ENCODE measurements around the gene MS4A4A. TPM values are rescaled to one million over a fixed set of nuclear protein-coding genes. Genes with fewer than 3 reads are reported as not detected.

MS4A4A gene
- total RNA-seq, 1 donor from 2014 or later: not detected

DNA sequence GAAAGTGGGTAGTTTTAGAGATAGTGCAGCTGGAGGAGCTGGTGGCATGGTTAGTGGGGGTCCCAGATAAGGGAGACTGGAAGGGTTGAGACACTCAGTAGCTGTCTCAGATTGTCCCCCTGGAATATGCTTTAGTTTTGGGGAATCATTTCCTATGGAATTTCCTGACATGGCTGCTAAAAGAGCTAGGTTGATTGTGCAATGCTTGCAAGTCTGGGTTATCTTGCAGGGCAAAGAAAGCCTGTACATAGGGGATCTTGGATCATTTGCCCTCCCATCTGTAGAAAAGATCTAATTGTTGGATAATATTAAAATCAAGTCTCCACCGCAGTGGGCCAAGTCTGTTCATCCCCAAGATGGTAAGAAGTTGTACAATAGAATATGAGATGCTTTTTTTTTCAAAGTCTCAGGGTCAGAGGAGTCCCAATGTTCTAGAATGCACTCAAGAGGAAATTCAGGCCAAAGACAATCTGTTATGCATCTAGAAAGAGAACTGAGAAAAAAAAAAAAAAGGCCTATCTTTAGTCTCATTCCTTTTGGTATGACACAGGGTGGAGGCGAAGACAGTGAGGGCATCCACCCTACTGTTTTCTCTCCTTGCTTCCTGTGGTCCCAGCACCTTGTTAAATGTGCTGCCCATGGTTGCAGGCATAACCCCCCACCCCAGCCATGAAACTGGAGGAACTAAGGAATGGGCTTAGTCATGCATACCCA, 66.8 kb downstream of the MS4A4A start:
- intact Hi-C loops (cut with micrococcal nuclease): no loop called here

DNA sequence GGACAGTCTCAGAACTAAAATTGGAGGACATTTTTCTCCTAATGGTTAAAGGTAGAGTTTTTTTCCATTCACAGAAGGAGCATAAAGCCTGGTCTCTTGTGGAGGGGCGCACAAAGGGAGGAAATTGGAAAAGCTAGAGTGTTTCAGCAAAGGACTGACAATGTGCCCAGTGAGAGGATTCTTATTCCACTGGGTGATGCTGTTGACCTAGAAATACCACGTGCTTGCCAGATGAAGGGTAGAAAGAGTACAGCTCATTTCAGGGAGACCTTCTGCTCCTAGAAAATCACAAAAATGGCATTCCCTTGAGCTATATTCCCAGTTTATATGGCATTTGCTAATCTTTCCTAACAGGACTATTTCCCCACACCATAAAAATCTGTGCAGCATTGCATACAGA, 67.7 kb downstream of the MS4A4A start:
- intact Hi-C loops (cut with micrococcal nuclease): no loop called here

GRCh38 chr11:60349990-60350389, 69.5 kb downstream of the MS4A4A start:
- intact Hi-C loops (cut with micrococcal nuclease): no loop called here

DNA sequence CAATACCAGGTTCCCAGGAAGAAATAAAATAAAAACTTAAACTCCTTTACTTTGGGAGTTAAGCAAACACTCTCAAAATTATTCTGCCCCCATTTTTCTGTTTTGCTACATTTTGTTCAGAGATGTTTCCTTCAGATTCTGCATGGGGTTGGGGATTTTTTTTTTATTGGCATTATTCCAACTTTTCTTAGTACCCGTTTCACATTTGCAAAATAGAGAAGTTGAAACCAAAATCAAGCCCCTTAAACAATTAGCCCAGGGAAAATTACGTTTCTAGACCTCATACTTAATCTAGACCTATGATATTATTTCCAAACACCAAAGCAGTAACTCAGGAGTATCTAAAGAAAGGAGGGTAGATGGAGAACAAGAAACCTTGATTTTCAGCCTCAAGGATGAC, 77.3 kb downstream of the MS4A4A start:
- intact Hi-C loops (cut with micrococcal nuclease): no loop called here

Other genes starting within 250 kb of the MS4A4A start
- gene OOSP2, start 240.3 kb upstream of the MS4A4A start, total RNA-seq: not detected in 2 replicates
- not detected in 2 replicates for gene MS4A3, start 224.0 kb upstream of the MS4A4A start, total RNA-seq
- gene MS4A2, start 192.0 kb upstream of the MS4A4A start, total RNA-seq: not detected in 2 replicates
- not detected in 2 replicates for gene MS4A6A, start 97.6 kb upstream of the MS4A4A start, total RNA-seq
- 0.20 TPM in 1 of 2 replicates, not detected in the other for gene MS4A4E, start 37.5 kb upstream of the MS4A4A start, total RNA-seq
- gene MS4A6E, start 46.6 kb downstream of the MS4A4A start, total RNA-seq: not detected in 2 replicates
- not detected in 2 replicates for gene MS4A7, start 97.9 kb downstream of the MS4A4A start, total RNA-seq
- gene MS4A14, start 115.8 kb downstream of the MS4A4A start, total RNA-seq: not detected in 2 replicates
- gene MS4A5, start 148.9 kb downstream of the MS4A4A start, total RNA-seq: not detected in 2 replicates
- gene MS4A1, start 175.2 kb downstream of the MS4A4A start, total RNA-seq: not detected in 2 replicates
- not detected in 2 replicates for gene MS4A12, start 212.1 kb downstream of the MS4A4A start, total RNA-seq
- not detected in 2 replicates for gene MS4A13, start 234.7 kb downstream of the MS4A4A start, total RNA-seq

All from T-helper 1 cell treated with Interleukin-12 subunit alpha and Interleukin-12 subunit beta and Interleukin-4 antibody, amounts not matched to agents 30 ng/mL and 1 ng/mL, for 36 hours (primary cell).